HG02588 (cell line): ENCODE data around the gene RRAGD.
A peak's percentile ranks its signal among the peaks of the same experiment; 100 is the strongest.

Experiments used
- ATAC-seq: cut with Tn5 transposase; IDR thresholded peaks from one replicate; pipeline ENCODE4 v1.9.1; 2021; ENCODE audit warnings: mild to moderate bottlenecking, moderate library complexity; ENCODE audit not compliant: unreplicated experiment

The RRAGD gene, protein sequence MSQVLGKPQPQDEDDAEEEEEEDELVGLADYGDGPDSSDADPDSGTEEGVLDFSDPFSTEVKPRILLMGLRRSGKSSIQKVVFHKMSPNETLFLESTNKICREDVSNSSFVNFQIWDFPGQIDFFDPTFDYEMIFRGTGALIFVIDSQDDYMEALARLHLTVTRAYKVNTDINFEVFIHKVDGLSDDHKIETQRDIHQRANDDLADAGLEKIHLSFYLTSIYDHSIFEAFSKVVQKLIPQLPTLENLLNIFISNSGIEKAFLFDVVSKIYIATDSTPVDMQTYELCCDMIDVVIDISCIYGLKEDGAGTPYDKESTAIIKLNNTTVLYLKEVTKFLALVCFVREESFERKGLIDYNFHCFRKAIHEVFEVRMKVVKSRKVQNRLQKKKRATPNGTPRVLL

DNA sequence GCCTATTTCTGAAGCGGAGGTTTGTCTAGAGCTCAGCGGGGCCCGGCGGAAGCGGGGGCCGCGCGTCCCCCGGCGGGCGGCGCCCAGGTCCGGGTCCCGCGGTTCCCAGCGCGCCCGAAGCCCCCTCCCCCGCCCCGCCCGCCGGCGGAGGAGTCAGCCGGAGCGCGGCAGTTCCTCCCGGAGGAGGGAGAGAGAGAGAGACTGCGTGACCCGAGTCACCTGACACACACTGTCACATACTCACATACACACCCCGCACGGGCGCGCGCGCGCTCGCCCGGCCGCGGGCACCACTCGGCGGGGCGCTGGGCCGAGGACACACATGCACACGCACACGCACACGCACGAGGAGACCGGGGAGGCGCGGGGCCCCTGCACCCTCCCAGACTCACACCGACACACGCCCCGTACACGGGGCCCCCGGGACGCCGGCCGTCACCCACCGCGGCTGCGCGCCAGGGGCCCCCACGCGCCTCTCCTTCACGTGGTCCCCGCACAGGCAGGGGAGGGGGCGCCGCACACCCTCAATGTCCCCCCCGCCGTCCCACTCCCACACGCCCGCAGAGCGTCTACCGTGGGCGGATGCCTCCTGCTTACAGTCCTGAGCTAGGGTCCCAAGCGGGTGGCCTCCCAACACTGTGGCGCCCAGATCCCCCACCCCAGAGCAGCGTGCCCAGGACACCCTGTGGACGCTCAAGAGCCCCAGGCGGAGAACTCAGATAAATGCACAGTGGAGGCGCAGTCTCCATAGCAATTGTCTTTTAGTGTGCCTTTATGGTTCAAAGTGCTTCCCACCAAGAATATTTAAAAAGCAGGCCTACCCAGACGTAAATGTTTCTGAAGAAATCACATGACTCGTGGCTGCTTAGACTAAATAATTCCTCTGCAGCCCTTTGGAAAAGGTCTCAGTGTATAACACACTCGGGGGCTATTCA, at the start of gene RRAGD:
Gene RRAGD (minus strand): TSS at position 203 of the 935 bp plus-strand sequence. CDS start 280 bp downstream, outside the sequence.
- peak; percentile 73 for ATAC-seq

DNA sequence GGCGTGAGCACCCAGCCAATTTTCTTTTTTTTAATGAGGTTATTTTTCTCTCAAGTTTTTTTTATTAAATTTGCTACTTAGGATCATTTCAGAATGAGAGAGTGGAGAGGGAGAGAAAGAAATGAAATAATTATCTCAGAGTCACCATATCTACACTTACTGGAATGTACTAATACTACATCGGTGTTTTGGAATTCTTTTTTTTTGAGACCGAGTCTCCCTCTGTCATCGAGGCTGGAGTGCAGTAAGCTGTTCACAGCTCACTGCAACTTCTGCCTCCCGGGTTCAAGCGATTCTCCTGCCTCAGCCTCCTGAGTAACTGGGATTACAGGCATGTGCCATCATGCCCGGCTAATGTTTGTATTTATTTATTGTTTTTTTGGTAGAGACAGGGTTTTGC, 48.6 kb upstream of the RRAGD start:
- ATAC-seq = no peak

DNA sequence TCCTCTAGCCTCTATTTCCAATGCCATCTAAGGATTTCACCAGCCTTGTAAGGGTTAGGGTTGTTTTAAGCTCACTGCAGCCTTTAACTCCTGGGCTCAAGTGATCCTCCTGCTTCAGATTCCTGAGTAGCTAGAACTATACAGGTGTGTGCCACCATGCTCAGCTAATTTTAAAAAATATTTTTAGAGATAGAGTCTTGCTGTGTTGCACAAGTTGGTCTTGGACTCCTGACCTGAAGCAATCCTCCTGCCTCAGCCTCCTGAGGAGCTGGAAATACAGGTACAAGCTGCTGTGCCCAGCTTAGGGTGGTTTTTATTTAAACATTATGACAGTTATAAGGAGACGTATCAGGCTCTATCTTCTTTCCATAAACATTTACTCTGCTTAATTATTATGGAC, 47.4 kb upstream of the RRAGD start:
- no peak for ATAC-seq

DNA sequence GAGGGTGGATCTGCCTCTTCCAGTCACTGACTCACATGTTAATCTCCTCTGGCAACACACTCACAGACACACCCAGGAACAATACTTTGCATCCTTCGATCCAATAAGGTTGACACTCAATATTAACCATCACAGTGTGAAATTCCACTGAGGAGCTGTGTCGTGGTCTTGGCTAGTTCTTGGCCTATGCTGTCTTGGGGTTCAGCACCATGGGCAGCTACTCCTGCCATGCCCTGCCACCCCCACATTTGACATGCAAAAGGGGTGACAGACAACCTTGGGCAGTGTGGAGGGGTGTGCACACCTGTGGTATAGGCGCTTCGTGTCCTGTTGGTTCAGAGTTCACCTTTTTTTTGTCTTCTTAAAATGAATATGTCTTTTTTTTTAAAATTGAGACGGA, 46.6 kb upstream of the RRAGD start:
- no peak for ATAC-seq

DNA sequence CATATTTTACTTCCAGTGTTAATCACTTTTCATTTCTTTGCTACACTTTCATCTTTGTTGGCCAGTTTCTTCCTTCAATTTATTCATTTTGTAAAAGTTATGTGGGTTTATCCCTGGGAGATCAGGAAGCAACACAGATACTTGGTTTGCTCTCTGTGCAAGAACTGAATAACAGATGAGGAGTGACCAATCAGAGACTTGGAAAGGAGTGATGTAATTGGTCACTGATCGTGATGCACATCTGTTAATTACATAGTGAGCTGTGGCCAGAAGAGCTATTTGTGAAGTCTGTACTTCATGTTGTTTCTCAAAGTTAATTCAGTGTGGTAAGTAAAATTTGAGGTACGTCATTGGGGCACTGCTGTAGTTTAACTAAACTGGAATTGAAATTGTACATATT, 42.2 kb upstream of the RRAGD start:
- no peak for ATAC-seq

DNA sequence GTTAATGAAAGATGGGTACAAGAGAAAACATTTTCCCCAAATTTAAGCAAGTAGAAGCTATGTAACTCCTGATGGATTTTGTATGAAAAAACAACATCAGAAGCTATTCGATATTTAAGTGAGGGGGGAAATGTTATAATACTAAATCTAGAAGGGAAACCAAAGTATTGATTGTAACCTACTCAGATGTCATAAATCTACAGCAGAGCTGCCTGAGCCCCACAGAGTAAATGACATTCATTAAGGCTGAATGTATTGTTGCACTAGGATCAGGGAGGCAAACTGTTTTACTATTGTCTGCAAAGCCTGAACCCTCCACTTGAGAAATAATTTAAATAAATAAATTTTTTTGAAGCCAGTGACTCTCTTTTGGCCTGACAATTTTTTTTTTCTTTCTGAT, 40.2 kb upstream of the RRAGD start:
- ATAC-seq = no peak

DNA sequence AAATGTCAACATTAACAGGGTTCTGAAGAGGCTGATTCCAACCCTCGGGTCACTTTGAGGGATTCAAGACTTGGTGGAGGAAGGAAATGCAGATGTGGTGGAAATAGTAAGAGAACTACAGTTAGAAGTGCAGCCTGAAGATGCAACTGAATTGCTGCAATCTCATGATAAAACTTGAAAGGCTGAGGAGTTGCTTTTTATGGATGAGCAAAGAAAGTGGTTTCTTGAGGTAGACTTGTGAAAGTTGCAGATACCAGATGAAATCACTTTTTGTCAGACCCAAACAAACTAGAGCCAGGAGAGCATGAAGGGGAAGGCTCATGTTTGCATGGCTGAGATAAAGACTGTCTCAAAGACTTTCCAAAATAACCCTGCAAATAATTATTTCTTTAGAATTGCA, 37.1 kb upstream of the RRAGD start:
- ATAC-seq = no peak

DNA sequence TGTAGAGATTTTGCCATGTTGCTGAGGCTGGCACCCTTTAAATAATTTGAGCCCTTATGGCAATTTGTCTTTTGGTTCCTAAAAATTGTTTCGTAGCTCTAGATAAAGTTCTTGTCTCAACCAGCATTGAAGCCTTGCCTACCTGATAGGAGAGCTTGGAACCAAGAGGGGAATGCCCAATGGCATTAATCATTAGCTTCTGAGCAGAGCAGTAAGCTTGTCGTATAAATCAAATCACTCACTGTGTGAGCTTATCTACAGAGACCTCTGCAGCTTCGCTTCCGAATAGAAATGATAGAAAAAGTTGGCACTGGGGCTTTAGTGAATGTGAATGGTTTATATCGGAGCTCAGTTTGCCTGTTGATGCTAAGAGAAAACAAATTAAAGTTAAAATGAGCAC, 31.6 kb upstream of the RRAGD start:
- ATAC-seq = no peak

DNA sequence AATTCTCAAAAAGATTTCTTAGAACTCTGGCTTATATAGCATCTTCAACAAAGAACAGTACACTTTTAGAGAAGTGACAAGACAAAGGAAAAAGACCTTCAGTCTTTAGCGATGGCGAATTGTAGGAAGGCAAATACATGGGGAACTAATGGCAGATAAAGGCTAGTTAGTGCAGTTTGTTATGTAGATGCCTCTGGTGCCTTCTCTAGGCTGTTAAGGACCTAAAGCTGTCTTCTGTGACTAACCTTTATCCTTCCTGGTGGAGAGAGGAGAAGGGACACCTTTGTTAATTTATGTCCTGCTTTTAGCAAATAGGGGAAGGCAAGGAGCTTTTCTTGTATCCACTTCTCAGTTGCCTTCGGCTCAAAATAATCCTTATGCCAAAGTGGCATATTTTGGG, 28.1 kb upstream of the RRAGD start:
- no peak for ATAC-seq

DNA sequence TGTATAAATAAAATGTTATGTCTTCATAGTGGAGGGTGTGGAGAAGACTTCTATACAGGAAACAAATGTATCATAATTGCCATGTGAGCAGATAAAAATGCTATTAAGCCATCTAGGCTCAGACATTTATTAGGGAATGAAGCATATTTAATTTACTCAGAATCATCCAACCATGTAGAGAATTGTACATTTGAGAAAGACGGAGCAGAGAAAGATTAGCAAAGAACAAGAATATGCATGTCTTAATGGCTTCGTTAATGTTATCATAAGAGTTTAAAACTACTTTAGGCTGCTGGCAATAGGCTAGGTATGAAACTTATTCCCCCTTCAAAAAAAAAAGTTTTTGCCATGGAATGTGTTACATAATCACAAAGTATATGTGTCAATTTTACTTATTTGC, 26.9 kb upstream of the RRAGD start:
- no peak for ATAC-seq

DNA sequence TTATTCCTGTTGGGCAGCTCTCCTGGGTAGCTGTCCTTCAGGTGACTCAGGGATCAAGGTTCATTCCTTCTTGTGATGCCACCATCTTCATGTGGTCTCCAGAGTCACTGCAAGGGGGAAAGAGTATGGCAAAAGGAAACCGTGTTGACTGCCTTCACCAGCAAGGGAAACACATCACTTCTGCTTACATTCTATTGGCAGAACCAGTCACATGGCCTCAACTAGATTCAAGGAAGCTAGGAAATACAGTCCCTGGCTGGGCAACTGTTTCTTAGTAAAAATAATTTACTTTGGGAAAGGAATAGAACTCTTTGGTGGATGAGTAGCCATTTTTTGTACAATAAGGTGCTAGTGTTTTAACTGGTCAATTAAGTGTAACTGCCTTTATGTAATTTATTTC, 26.2 kb upstream of the RRAGD start:
- ATAC-seq = no peak

DNA sequence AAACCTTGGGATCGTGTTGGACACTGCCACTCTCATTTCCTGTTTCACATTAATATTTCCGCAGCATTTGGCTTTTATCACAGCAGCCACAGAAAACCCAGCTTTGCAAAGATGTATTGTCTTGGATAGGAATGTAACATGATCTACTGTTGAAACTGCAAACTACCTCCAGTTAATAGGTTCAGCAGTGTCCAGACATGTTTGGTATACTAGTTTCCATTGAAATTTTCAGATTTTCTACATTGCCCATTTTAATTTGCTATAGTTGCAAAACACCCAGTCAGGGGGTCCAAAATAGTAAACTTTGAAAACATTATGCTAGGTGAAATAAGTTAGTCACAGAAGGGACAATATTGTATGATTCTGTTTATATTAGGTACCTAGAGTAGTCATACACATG, 24.2 kb upstream of the RRAGD start:
- no peak for ATAC-seq

DNA sequence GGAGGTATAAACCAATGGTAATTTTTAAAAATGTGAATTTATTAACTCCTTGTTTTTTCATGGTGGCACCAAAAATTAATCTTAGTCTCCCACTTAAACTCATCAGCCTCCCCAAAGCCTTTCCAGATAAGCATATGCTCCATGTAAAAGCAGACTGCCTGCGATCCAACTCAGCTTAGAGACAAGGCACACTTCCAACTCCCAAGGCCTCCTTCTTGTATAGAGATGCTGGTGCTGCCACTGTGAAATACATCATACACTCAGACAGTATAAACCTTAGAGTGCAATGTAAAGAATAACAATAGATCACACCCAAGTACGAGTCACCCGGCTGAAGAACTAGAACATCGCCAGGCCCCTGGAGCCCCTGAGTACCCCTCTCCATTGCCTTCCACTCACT, 22.9 kb upstream of the RRAGD start:
- ATAC-seq = no peak

DNA sequence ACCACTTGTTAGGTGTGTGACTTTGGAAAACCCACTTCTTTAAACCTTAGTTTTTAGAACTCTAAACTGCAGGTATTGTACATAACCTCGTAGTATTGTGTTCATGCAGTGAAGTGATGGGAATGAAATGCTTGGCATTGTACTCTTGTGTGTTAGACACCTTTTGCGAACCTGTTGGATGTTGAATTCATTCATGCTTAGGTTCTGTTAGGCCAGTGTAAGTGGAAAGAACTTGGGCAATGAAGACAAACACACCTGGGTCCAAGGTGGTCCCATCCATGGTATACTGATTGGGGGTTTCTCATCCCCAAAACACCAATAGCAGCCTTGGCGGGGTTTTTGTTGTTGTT, 22.1 kb upstream of the RRAGD start:
- no peak for ATAC-seq

DNA sequence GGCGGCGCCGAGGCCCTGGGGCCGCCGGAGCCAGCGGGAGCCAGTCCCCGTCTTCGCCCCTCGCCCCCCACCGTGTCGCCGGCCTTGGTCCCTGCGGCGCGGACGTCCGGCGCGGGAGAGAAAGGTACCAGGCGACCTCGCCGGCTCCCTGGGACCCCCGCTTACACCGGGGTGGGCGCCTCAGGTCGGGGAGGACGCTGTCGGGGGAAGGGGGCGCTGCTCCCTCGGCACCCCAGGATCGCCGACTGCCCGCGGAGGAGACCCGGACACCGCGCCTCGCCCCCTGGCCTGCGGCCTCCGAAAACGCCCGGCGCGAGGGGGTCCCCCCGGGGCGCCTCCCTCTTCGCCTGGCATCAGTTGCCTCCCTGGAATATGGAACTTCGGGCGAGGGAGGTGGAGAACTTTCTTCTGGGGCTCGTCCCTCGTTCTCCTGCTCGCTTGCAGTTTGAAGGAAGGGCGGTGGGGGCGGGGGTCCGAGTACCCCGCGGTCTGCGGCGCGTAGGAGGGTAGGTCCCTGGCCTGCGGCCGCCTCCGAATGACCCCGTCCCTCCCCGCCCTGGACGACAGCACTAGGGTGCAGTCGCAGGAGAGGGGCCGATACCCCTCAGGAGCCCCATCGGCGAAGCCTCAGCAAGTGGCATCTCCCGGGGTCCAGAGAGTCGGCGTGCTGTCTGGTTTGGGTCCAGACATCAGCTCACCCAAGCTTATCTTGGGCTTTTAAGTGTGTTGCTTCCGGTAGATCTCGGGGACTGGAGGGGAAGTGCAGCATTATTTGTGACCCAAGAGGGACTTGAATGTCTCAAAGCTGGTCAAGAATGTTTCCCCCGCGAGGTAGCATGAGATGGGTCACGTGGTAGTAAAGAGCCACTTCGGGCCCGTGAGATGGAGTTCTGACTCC, 21.4 kb upstream of the RRAGD start:
- ATAC-seq = no peak

DNA sequence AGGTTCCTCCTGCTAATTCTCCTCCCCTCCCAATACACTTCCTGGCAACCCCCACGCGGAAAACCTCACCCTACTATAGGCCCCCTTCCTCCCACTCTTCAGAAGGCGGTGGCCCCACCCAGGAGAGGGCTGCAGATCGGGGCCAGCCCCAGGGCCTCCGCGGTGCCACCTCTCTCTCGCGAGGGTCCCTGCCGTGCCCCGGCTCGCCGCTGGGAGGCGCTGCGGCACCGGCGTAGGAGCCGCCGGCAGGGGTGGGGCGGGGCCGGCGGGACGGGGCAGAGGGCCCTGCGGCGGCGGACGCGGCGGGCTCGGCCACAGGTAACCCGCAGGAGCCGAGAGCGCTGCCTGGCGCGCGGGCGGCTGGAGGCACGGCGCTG, 20.8 kb upstream of the RRAGD start, which contains the start of gene ANKRD6:
Gene ANKRD6 (plus strand): TSS at position 278 of the 377 bp plus-strand sequence. CDS start 133,825 bp downstream, outside the sequence.
- peak; percentile 94 for ATAC-seq

DNA sequence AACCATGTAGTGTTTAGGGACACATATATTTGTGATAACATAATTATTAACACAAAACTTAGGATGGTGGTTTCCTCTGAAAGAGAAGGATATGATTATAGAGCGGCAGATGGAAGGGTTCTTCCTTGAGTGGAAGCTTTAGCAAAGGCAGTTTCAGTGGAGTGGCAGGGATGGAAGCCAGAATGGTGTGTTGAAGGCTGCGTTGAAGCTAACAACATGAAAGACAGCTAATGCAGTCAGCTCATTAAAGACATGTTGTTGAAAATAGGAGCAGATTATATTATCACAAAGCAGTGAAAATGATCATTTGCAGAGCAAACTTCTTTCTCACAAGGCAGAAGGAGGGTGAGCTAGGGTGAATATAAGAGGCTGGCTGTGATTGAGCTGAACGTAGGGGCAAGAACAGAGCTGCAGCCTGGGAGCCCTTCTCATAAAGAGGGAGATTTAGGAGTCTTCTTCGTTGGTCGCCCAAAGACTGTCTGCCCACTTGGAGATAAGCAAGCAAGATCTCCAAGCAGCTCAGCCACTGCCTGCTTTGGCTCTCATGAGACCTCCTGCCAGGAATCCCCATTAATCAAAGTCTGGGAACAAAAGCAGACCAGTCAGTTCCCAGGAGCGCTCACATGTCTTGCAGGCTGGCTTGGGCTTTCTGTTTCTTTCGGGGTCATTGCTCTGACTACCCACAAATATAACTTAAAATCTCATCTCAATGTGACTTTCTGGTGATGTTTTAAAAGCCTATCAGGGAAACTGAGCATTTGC, 18.3 kb upstream of the RRAGD start:
- ATAC-seq = no peak

DNA sequence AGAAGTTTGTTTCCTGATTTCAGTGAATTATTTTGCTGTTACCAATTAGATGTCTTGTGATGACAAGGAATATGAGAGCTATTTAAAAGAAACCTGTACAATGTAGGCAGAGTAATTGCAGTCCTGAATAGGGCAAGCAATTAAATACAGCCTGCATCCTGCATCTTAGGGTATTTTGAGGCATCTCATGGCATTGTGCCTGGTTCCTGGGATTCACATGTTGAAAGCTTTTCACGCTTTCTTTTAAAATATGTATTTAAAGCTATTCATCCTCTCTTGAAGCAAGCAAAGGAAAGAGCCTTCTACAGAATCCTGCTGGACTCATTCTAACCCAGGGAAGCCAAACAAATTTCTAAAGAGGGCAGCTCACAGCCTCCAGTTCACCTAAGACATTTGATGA, 4.7 kb upstream of the RRAGD start:
- ATAC-seq = no peak

DNA sequence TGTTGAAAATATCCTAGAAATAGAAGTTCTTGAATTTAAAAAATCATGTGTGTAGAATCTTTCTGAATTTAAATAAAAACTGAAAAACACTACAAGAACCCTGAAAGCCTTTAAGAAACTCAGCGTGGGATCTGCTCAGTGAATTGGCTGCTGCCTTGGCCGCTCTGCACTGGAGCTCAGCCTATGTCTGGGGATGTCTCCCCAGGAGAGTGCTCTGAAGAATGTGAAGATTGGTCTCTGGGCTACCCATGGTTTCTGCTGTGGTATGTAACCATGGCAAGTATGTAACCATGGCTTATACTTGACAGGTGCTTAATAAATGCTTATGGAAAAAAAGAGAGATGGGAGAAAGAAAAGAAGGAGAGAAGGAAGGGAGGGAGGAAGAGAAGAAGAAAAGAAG, 3.1 kb upstream of the RRAGD start:
- ATAC-seq = no peak

DNA sequence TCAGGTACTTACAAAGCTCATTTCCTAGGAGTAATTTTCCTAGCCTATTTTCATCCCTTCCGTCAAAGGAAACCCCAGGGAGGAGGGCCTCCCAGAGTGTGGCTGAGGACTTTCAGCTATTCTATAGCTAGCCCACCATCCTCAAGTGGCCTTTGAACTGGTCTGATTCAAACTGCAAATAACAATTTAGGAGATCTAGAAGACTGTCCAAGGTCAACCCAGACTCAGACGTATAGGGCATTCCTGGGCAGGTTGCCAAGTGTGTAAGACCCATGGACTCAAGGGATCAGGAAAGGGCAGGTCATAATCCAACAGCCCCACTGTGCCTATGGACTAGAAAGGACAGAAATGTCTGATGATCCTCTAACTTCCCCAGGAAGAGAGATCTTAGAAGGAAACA, 2.1 kb upstream of the RRAGD start:
- no peak for ATAC-seq
